HG03045 (cell line): Measurements from ENCODE around the gene REM1.

Source experiments
- ATAC-seq: cut with Tn5 transposase; IDR thresholded peaks from one replicate; pipeline ENCODE4 v1.9.1; 2021; ENCODE audit warnings: mild to moderate bottlenecking, moderate library complexity; ENCODE audit not compliant: unreplicated experiment

REM1 gene

DNA sequence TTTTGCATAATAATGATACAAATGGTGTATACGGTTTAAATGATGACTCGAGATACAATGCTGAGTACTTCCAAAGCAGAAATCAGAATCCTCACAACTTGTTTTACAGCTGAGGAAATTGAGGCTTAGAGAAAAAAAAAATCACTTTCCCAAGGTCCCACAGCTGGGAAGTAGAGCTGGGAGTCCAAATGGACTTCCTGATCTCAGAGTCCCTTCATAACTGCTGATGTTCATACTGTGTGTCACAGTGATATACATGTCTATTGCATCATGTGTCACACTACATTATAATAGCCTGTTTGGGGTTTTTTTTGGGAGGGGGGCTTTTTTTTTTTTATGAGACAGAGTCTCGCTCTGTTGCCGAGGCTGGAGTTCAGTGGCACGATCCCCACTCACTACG lies 47.6 kb downstream of the REM1 start:
- ATAC-seq: no peak

DNA sequence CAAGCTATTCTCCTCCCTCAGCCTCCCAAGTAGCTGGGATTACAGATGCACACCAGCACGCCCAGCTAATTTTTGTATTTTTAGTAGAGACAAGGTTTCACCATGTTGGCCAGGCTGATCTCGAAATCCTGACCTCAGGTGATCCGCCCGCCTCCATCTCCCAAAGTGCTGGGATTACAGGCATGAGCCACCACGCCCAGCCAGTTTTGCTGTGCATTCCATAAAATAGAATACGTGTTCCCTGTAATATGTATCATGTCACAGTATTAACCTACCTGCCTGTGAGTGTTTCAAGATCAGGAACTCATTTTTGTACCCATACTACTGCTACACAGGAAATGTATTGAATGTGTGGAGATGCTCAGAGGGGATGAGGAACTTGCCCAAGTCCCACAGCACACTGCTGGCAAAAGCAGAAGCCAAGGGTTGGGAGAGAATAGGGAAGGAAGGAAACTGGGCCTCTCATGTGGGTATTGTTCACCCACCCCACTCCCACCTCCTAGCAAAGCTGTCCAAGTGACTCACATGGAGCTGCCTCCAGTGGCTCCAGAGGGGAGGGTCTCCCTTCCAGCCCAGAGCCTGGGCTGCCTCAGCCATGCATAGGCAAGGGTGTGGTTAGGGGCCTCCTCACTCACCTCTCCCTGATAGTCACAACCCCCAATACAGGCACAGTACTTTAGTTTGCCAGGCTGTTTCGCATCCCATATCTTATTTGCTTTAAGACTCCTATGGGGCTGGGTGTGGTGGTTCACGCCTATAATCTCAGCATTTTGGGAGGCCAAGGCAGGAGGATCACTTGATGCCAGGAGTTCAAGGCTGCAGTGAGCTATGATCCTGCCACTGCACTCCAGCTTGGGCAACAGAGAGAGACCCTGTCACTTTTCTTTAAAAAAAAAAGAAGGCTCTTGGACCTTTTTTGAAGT lies 48.5 kb downstream of the REM1 start:
- ATAC-seq: no peak

DNA sequence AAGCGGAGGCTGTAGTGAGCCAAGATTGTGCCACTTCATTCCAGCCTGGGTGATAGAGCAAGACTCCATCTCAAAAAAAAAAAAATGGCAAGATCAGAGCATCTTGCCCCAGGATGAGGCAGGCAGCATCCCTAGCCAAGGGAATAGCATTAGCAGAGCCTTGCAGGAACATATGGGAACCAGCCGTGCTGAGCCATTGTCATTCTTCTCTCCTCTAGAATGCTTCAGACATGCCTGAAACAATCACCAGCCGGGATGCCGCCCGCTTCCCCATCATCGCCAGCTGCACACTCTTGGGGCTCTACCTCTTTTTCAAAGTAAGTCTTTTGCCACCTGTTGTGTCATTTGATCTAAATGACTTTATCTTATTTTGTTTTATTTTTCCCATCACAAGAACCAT lies 52.2 kb downstream of the REM1 start:
- ATAC-seq: no peak
